ENCODE measurements around the gene IFNA7. TPM values are rescaled to one million over a fixed set of nuclear protein-coding genes. Genes with fewer than 3 reads are reported as not detected.
"Not testable (repeated sequence)": the region's sequence is repeated elsewhere in the genome, so short reads cannot be mapped to it uniquely, and the experiment has no call there.

The IFNA7 gene
- total and polyA plus RNA-seq, 2 experiments from 2014 or later = not detected

- not testable (repeated sequence) for H2AFZ ChIP-seq; H3K4me3 ChIP-seq; H3K4me3 Mint-ChIP-seq; H3K4me1 ChIP-seq (ENCODE audit: insufficient read depth); H3K79me2 ChIP-seq (replicated peaks; ENCODE audit: insufficient read depth); H3K36me3 ChIP-seq (ENCODE audit: insufficient read depth); ATAC-seq; H3K27ac Mint-ChIP-seq; H3K9me2 ChIP-seq (ENCODE audit: insufficient read depth); H3K27me3 ChIP-seq (ENCODE audit: insufficient read depth); H3K4me1 Mint-ChIP-seq; H3K36me3 Mint-ChIP-seq (ENCODE audit: low read depth); H3K4me2 ChIP-seq; H4K20me1 ChIP-seq (replicated peaks; ENCODE audit: insufficient read depth); H3F3A ChIP-seq (replicated peaks; ENCODE audit: low read depth); DNase-seq (ENCODE audit: low spot score); H3K9me3 Mint-ChIP-seq; H3K27me3 Mint-ChIP-seq (ENCODE audit: insufficient read depth, low read depth, poor library complexity); H3K27ac ChIP-seq (ENCODE audit: low read depth)
Measured at GRCh38 chr9:21210782-21211181, 8.8 kb upstream of the IFNA7 start.

GRCh38 chr9:21210311-21210710, 8.3 kb upstream of the IFNA7 start:
- H3K36me3 Mint-ChIP-seq (ENCODE audit: low read depth) = no peaks in the 10 kb centered on the region
- no peaks in the 10 kb centered on the region for H3K9me3 Mint-ChIP-seq
- Histone ChIP-seq H3K36me3 (ENCODE audit: insufficient read depth) (no peaks in the 10 kb centered on the region), H2AFZ (no peak overlapping the region), H3K9me2 (ENCODE audit: insufficient read depth) (no peaks in the 10 kb centered on the region), H4K20me1 (replicated peaks; ENCODE audit: insufficient read depth) (no peaks in the 10 kb centered on the region), H3K27me3 (ENCODE audit: insufficient read depth) (no peaks in the 10 kb centered on the region), H3K27ac (ENCODE audit: low read depth) (no peak overlapping the region), H3K4me2 (no peak overlapping the region), H3K79me2 (replicated peaks; ENCODE audit: insufficient read depth) (no peaks in the 10 kb centered on the region), H3K4me1 (ENCODE audit: insufficient read depth) (no peaks in the 10 kb centered on the region), H3K4me3 (no peak overlapping the region), H3F3A (replicated peaks; ENCODE audit: low read depth) (no peaks in the 10 kb centered on the region)
- ATAC-seq (no peak), DNase-seq (ENCODE audit: low spot score) (no peak)
- H3K27ac Mint-ChIP-seq = no peak overlapping the region
- peaks cover 1% of the 10 kb centered on the region for H3K27me3 Mint-ChIP-seq (ENCODE audit: insufficient read depth, low read depth, poor library complexity)
- H3K4me1 Mint-ChIP-seq = no peaks in the 10 kb centered on the region; the same call in 2 of the 3 replicates
- TF ChIP-seq ETS1 (IDR thresholded peaks at IDR 0.05) (no peak), STAT1 (IDR thresholded peaks at IDR 0.05; ENCODE audit: unreplicated experiment) (no peak), CREB1 (CRISPR knock-in tag; IDR thresholded peaks at IDR 0.05; ENCODE audit: low read depth) (no peak), CTCF (conservative IDR thresholded peaks at IDR 0.05; ENCODE audit: low read depth in 2 of 2) (no peak), EZH2 (IDR thresholded peaks at IDR 0.05; ENCODE audit: low read depth, unreplicated experiment) (no peak), ZNF331 (CRISPR knock-in tag; IDR thresholded peaks at IDR 0.05; ENCODE audit: low read depth) (no peak), JUNB (IDR thresholded peaks at IDR 0.05; ENCODE audit: unreplicated experiment) (no peak), REST (IDR thresholded peaks at IDR 0.05; ENCODE audit: unreplicated experiment) (no peak), POLR2AphosphoS5 (IDR thresholded peaks at IDR 0.05; ENCODE audit: low read depth) (no peak)
- no peak overlapping the region for H3K4me3 Mint-ChIP-seq

GRCh38 chr9:21207043-21207442, 5.0 kb upstream of the IFNA7 start, which contains the start of gene IFNA10:
TSS of gene IFNA10 (minus strand) at chr9:21207143. CDS start at chr9:21207097, 46 bp downstream.
- H3K4me3 ChIP-seq; H3K4me1 Mint-ChIP-seq; DNase-seq (ENCODE audit: low spot score); H4K20me1 ChIP-seq (replicated peaks; ENCODE audit: insufficient read depth); H3K9me2 ChIP-seq (ENCODE audit: insufficient read depth); H3K27ac Mint-ChIP-seq; H3K4me3 Mint-ChIP-seq; H2AFZ ChIP-seq; H3K4me2 ChIP-seq; H3K36me3 Mint-ChIP-seq (ENCODE audit: low read depth); H3K36me3 ChIP-seq (ENCODE audit: insufficient read depth); H3K27me3 Mint-ChIP-seq (ENCODE audit: insufficient read depth, low read depth, poor library complexity); H3K9me3 Mint-ChIP-seq; H3K27me3 ChIP-seq (ENCODE audit: insufficient read depth); H3K79me2 ChIP-seq (replicated peaks; ENCODE audit: insufficient read depth); H3K27ac ChIP-seq (ENCODE audit: low read depth); H3F3A ChIP-seq (replicated peaks; ENCODE audit: low read depth); ATAC-seq; H3K4me1 ChIP-seq (ENCODE audit: insufficient read depth): not testable (repeated sequence)
